HFFc6 (cell line): ENCODE results near the gene PARD3. TPM values are rescaled to one million over a fixed set of nuclear protein-coding genes. Genes with fewer than 3 reads are reported as not detected.
A peak's percentile ranks its signal among the peaks of the same experiment; 100 is the strongest.

ENCODE experiments used
- DNase-seq: peaks from one replicate; pipeline ENCODE4 v3.0.0-alpha.2; 2018
- H3K27ac Mint-ChIP-seq: 2 replicates; pipeline ENCODE4 v1.8.0; 2020; ENCODE audit warnings: mild to moderate bottlenecking, mixed read lengths
- H3K27me3 Mint-ChIP-seq: 2 replicates; pipeline ENCODE4 v1.8.0; 2021; ENCODE audit warnings: mild to moderate bottlenecking, moderate library complexity, mixed read lengths; ENCODE audit not compliant: insufficient read depth
- H3K36me3 Mint-ChIP-seq: 2 replicates; pipeline ENCODE4 v1.8.0; 2021; ENCODE audit warnings: low read depth, mixed read lengths
- H3K4me1 Mint-ChIP-seq: 2 replicates; pipeline ENCODE4 v1.8.0; 2020; ENCODE audit warnings: low read depth, mixed read lengths
- H3K4me3 Mint-ChIP-seq: 2 replicates; pipeline ENCODE4 v1.8.0; 2020; ENCODE audit warnings: mild to moderate bottlenecking, moderate library complexity, mixed read lengths
- H3K9me3 Mint-ChIP-seq: 2 replicates; pipeline ENCODE4 v1.8.0; 2020; ENCODE audit warnings: mild to moderate bottlenecking, mixed read lengths
- total RNA-seq, 6 experiments: library from RNA; stranded (reverse); fragmentation: NEBNext Ultra II Directional; extraction: Animal tissue kit (Norgen Biotek cat#: 25700); gene quantifications; 2 replicates in 1 of 6; 3 replicates in 5 of 6; pipeline ENCODE4 v1.2.3, GENCODE V29; 2021
- TF ChIP-seq, protein P1 (sequence below): fragments of 200-600 bp; sonication (generic); IDR thresholded peaks from 2 replicates; pipeline ENCODE4 v1.5.0; 2021; ENCODE audit warnings: antibody characterized with exemption, mild to moderate bottlenecking

PARD3 gene
- total RNA-seq, 6 experiments from 2014 or later = 19.9 to 24.3 (median 23.1) TPM

DNA sequence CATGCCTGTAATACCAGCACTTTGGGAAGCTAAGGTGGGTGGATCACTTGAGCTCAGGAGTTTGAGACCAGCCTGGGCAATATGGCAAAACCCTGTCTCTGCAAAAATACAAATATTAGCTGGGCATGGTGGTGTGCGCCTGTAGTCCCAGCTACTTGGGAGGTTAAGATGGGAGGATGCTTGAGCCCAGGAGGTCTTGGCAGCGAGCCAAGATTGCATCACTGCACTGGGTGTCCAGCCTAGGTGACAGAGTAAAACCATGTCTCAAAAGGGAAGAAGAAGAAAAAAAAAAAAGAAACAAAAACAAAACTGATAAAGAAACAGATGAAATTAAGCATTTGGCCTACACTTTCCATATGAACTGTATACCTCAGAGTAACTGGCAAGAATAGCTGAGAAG, 319.2 kb downstream of the PARD3 start:
- Mint-ChIP-seq H3K27ac (no peak overlapping the region), H3K36me3 (no peaks in the 10 kb centered on the region), H3K27me3 (no peaks in the 10 kb centered on the region; the same call in none of the 2 replicates), H3K4me1 (peaks cover 7% of the 10 kb centered on the region), H3K4me3 (no peak overlapping the region), H3K9me3 (no peaks in the 10 kb centered on the region)
- TF ChIP-seq, protein P1, sequence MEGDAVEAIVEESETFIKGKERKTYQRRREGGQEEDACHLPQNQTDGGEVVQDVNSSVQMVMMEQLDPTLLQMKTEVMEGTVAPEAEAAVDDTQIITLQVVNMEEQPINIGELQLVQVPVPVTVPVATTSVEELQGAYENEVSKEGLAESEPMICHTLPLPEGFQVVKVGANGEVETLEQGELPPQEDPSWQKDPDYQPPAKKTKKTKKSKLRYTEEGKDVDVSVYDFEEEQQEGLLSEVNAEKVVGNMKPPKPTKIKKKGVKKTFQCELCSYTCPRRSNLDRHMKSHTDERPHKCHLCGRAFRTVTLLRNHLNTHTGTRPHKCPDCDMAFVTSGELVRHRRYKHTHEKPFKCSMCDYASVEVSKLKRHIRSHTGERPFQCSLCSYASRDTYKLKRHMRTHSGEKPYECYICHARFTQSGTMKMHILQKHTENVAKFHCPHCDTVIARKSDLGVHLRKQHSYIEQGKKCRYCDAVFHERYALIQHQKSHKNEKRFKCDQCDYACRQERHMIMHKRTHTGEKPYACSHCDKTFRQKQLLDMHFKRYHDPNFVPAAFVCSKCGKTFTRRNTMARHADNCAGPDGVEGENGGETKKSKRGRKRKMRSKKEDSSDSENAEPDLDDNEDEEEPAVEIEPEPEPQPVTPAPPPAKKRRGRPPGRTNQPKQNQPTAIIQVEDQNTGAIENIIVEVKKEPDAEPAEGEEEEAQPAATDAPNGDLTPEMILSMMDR = no peak
- DNase-seq = no peak

DNA sequence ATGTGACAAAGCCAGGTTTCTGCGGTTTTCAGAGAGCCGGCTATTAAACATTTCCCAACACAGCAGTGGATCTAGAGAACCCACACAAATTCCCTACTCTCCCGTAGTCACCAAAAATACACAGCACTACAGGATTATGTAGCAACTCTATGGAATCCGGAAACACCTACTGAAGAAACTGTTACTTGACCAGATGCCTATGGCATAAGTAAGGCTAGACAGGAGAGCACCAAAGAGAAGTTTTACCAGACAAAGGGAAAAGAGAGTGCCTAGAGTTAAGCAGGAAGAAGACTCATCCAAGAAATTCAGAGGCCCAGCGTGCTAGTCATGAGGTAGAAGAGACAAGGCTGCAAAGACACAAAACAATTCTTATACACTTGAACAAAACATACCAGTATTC, 321.1 kb downstream of the PARD3 start:
- TF ChIP-seq, protein P1 = no peak
- Mint-ChIP-seq H3K9me3 (no peaks in the 10 kb centered on the region), H3K36me3 (no peaks in the 10 kb centered on the region), H3K27ac (no peak overlapping the region), H3K27me3 (peaks cover 1% of the 10 kb centered on the region), H3K4me1 (peaks cover 17% of the 10 kb centered on the region), H3K4me3 (no peak overlapping the region)
- no peak for DNase-seq

DNA sequence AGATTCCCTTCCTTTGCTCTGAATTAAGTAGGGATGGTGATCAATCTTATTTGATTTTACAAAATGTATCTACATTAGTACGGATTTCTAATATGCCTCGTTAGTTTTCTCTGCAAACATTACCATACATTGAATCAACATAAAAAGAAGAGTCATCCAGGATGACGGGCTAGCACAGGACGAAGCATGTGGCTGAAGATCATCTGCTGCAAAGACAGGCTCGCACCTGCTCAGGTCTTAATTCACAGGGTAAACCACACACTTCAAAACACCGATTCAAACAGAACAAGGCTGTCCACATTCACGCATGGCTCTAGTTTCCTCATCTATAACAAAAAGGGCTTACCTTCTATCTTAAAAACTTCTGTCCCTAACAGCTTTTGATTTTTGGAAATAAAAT, 323.0 kb downstream of the PARD3 start:
- Mint-ChIP-seq H3K27ac (no peak overlapping the region), H3K27me3 (peaks cover 1% of the 10 kb centered on the region), H3K36me3 (no peaks in the 10 kb centered on the region), H3K4me3 (no peak overlapping the region), H3K9me3 (no peaks in the 10 kb centered on the region), H3K4me1 (peaks cover 17% of the 10 kb centered on the region)
- no peak for DNase-seq
- TF ChIP-seq, protein P1 = no peak

DNA sequence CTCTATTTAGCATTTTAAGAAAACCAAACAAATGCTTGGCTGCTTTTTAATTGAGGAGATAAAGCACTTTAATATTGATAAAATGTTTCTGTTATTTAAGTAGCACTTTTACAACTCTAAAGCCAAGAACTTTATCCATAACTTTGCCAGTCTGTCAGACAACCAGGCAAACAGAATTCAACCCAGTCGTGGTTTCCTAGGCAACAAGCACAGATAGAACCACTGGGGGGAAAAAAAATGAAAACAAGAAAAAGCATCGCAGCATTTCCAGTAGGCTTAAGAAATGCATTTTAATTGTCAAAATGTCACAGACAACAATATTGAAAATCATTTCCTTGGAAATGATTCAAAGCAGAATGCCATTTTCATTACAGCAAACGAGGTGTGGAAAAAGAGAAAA, 323.4 kb downstream of the PARD3 start:
- Mint-ChIP-seq H3K27me3 (peaks cover 1% of the 10 kb centered on the region), H3K36me3 (no peaks in the 10 kb centered on the region), H3K9me3 (no peaks in the 10 kb centered on the region), H3K4me3 (no peak overlapping the region), H3K4me1 (peaks cover 17% of the 10 kb centered on the region), H3K27ac (no peak overlapping the region)
- TF ChIP-seq, protein P1 = no peak
- DNase-seq = no peak

DNA sequence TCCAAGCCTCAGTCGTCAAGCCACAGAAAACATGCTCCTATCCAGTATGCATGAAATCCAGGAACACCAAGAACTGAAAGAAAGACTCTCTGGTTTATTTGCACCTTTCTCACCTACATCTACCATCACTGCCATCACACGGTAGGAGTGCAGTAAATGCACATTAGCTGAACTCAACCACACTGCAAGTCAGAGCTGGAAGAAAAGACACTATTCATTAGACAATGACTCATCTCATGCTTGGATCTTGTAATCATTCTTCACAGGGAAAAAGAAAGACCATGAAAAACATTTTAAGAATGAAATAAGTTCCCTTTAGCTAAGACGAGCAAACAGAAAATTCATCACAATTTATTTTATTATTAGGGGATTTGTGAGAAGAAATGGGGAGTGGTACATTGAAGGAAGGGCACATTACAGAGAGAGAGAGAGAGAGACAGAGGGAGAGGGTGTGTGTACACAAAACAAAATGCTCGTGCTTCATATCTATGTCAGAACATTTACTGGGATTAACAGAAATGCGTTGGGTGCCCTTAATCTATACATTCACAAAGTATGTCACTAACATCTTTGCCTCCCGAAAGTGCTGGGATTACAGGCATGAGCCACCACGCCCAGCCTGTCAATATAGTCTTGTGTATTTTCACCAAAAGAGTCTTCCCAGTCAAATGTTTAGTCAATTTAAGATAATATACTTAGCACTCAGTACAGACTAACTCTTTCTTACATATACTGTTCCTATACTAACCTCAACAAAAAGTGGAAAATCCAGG, 324.9 kb downstream of the PARD3 start:
- Mint-ChIP-seq H3K27ac (peak overlapping the region; percentile 77), H3K4me1 (peaks cover 17% of the 10 kb centered on the region), H3K36me3 (no peaks in the 10 kb centered on the region), H3K4me3 (peak overlapping the region; percentile 60), H3K9me3 (no peaks in the 10 kb centered on the region), H3K27me3 (peaks cover 1% of the 10 kb centered on the region; the same call in 1 of the 2 replicates)
- DNase-seq = peak; percentile 63
- TF ChIP-seq, protein P1 = peak; percentile 16; the same call in 1 of the 2 replicates
